WTC11 (cell line): Measurements from ENCODE around the gene HOXA9.

ENCODE experiments used
- CDX4 ChIP-seq: fragments of 250-450 bp; sonication (Bioruptor Pico); IDR thresholded peaks from 2 replicates; pipeline ENCODE4 v1.9.0; 2021; ENCODE audit warnings: moderate library complexity, mild to moderate bottlenecking, inconsistent platforms, borderline replicate concordance
- CREB1 ChIP-seq: sonication (generic); formaldehyde crosslinking; IDR thresholded peaks from 2 replicates; pipeline ENCODE4 v1.8.0; 2023; ENCODE audit warnings: mild to moderate bottlenecking, missing genetic modification reagents
- ELF4 ChIP-seq: sonication (generic); formaldehyde crosslinking; IDR thresholded peaks from 2 replicates; pipeline ENCODE4 v1.8.1; 2022; ENCODE audit warnings: low read depth, mild to moderate bottlenecking, moderate library complexity, missing genetic modification reagents
- ETV6 ChIP-seq: sonication (generic); formaldehyde crosslinking; IDR thresholded peaks from 2 replicates; pipeline ENCODE4 v1.8.1; 2022; ENCODE audit warnings: mild to moderate bottlenecking, missing genetic modification reagents
- FOXJ3 ChIP-seq: sonication (generic); formaldehyde crosslinking; IDR thresholded peaks from 2 replicates; pipeline ENCODE4 v1.9.0; 2021; ENCODE audit warnings: missing genetic modification reagents, mild to moderate bottlenecking, borderline replicate concordance
- FOXK1 ChIP-seq: sonication (generic); formaldehyde crosslinking; IDR thresholded peaks from 2 replicates; pipeline ENCODE4 v1.8.0; 2022; ENCODE audit warnings: mild to moderate bottlenecking, moderate library complexity, missing genetic modification reagents
- FOXP4 ChIP-seq: sonication (generic); formaldehyde crosslinking; IDR thresholded peaks from 2 replicates; pipeline ENCODE4 v1.8.0; 2022; ENCODE audit warnings: mild to moderate bottlenecking, missing genetic modification reagents
- IRF2 ChIP-seq: sonication (generic); formaldehyde crosslinking; IDR thresholded peaks from 2 replicates; pipeline ENCODE4 v1.8.0; 2022; ENCODE audit warnings: low read depth, missing genetic modification reagents, borderline replicate concordance
- MAX ChIP-seq: sonication (generic); formaldehyde crosslinking; IDR thresholded peaks from 2 replicates; pipeline ENCODE4 v1.8.0; 2022; ENCODE audit warnings: mild to moderate bottlenecking, missing genetic modification reagents
- SP1 ChIP-seq: sonication (generic); formaldehyde crosslinking; conservative IDR thresholded peaks from 2 replicates; pipeline ENCODE4 v1.8.1; 2022; ENCODE audit warnings: missing genetic modification reagents
- ZNF219 ChIP-seq: sonication (generic); formaldehyde crosslinking; IDR thresholded peaks from 2 replicates; pipeline ENCODE4 v1.8.0; 2023; ENCODE audit warnings: missing genetic modification reagents, mild to moderate bottlenecking, borderline replicate concordance
- TF ChIP-seq, protein P1 (sequence below): fragments of 200-600 bp; IDR thresholded peaks from 2 replicates; pipeline ENCODE4 v1.8.0; 2022; ENCODE audit warnings: antibody characterized with exemption
- TF ChIP-seq, protein P2 (sequence below): sonication (generic); formaldehyde crosslinking; IDR thresholded peaks from 2 replicates; pipeline ENCODE4 v1.8.0; 2023; ENCODE audit warnings: missing genetic modification reagents
- TF ChIP-seq, protein P3 (sequence below): sonication (generic); formaldehyde crosslinking; IDR thresholded peaks from 2 replicates; pipeline ENCODE4 v1.8.1; 2022; ENCODE audit warnings: low read depth, missing genetic modification reagents, borderline replicate concordance

DNA sequence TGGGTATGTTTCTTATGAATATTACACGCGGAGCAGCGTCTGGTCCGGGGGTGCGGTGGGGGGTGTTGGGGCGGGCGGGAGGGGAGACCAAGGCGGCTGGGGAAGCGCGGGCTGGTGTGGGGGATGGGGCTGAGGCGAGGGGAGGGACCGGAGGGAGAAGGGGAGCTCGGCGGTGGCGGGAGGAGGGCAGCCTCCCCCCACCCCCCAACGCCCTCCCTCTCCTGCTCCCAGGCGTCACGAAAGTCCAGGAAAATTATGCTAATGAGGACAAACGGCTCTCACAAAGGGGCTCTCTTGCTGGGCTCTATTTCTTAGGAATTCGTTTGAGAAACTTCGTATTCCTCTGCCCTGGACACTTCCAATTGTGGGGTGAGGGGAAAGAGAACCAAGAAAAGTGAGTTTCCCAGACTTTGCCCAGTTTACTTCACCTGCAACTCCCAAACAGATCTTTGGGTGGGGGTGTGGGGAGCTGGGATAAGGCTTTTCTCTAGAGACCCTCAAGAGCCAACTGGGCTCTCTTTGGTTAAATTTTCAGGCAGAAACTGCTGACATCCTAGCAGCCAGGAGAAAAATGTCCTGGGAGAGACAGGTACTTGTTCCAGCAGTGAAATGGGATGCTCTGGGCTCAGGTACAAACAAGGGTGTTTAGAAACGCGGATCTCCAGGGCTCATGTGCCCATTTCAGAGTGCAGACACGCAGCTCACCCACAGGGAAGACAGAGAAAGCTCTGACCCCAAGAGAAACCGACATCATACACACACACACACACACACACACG, 51.2 kb downstream of the HOXA9 start:
- TF ChIP-seq ELF4 = no peak
- TF ChIP-seq, protein P1, sequence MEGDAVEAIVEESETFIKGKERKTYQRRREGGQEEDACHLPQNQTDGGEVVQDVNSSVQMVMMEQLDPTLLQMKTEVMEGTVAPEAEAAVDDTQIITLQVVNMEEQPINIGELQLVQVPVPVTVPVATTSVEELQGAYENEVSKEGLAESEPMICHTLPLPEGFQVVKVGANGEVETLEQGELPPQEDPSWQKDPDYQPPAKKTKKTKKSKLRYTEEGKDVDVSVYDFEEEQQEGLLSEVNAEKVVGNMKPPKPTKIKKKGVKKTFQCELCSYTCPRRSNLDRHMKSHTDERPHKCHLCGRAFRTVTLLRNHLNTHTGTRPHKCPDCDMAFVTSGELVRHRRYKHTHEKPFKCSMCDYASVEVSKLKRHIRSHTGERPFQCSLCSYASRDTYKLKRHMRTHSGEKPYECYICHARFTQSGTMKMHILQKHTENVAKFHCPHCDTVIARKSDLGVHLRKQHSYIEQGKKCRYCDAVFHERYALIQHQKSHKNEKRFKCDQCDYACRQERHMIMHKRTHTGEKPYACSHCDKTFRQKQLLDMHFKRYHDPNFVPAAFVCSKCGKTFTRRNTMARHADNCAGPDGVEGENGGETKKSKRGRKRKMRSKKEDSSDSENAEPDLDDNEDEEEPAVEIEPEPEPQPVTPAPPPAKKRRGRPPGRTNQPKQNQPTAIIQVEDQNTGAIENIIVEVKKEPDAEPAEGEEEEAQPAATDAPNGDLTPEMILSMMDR = no peak
- TF ChIP-seq ZNF219 (CRISPR knock-in tag) = no peak
- TF ChIP-seq, protein P2, sequence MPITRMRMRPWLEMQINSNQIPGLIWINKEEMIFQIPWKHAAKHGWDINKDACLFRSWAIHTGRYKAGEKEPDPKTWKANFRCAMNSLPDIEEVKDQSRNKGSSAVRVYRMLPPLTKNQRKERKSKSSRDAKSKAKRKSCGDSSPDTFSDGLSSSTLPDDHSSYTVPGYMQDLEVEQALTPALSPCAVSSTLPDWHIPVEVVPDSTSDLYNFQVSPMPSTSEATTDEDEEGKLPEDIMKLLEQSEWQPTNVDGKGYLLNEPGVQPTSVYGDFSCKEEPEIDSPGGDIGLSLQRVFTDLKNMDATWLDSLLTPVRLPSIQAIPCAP (CRISPR knock-in tag) = no peak
- no peak for TF ChIP-seq IRF2 (CRISPR knock-in tag)
- TF ChIP-seq FOXK1 (CRISPR knock-in tag) = no peak
- no peak for TF ChIP-seq MAX
- no peak for TF ChIP-seq ETV6
- TF ChIP-seq, protein P3, sequence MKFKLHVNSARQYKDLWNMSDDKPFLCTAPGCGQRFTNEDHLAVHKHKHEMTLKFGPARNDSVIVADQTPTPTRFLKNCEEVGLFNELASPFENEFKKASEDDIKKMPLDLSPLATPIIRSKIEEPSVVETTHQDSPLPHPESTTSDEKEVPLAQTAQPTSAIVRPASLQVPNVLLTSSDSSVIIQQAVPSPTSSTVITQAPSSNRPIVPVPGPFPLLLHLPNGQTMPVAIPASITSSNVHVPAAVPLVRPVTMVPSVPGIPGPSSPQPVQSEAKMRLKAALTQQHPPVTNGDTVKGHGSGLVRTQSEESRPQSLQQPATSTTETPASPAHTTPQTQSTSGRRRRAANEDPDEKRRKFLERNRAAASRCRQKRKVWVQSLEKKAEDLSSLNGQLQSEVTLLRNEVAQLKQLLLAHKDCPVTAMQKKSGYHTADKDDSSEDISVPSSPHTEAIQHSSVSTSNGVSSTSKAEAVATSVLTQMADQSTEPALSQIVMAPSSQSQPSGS (CRISPR knock-in tag) = no peak
- no peak for TF ChIP-seq CREB1 (CRISPR knock-in tag)
- TF ChIP-seq FOXJ3 (CRISPR knock-in tag) = no peak
- no peak for TF ChIP-seq SP1
- TF ChIP-seq FOXP4 = no peak
- no peak for TF ChIP-seq CDX4
